ENCODE results near the gene ABR. TPM values are rescaled to one million over a fixed set of nuclear protein-coding genes. Genes with fewer than 3 reads are reported as not detected.

The ABR gene
- total and polyA plus RNA-seq, 4 donors = 2.7 to 12.9 (median 6.8) TPM

DNA sequence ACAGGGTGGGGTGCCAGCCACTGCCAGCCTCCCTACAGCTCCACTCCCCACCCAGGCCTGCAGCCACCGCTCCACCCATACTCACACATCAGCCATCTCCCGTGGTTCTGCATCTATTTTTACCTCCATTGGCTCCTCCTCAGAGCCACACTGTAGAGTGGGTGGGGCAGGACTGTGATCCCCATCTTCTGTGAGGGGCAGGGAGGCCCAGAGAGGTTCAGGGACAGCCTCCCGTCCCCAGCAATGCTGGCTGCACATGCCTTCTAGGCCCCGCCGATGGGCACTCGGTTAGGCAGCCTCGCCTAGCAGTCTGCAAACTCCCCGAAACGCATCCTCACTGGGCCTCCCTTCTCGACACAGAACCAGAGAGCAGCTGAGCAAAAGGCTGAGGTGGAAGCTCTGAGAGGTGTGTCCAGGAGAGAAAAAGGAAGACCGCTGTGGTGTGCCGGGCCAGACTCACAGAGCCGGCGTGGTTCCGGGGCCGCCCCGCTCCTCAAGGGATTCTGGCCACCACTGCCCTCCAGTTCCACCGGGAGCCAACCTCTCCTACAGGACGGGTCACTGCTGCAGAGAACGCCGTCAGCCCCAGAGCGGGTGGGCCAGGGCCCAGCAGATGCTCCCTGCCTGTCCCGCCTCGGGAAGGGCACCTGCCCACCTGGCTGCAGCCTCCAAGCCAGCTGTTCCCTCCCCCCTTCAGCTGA, 71.9 kb downstream of the ABR start:
- Histone ChIP-seq H3K36me3 (ENCODE audit: control insufficient read depth in 4 of 4, insufficient read depth in 3 of 4, low read depth in 1 of 4, low read length in 3 of 4) (no peaks in the 10 kb centered on the region), H3K4me1 (ENCODE audit: control insufficient read depth in 4 of 4, insufficient read depth in 4 of 4, low read length in 3 of 4) (peaks cover 0 to 18% (median 9%) of the 10 kb centered on the region in 4 donors), H3K9me3 (ENCODE audit: control insufficient read depth in 4 of 4, low read length in 3 of 4) (no peaks in the 10 kb centered on the region), H3K27ac (ENCODE audit: low read depth in 1 of 2, low read length in 2 of 2) (peak overlapping the region in 1 of 2 donors; percentile 2), H3K27me3 (ENCODE audit: control insufficient read depth in 4 of 4, insufficient read depth in 4 of 4, low read length in 3 of 4) (peaks cover 0 to 3% (median 0%) of the 10 kb centered on the region in 4 donors), H3K9ac (ENCODE audit: low read depth in 1 of 2, low read length in 2 of 2) (no peak overlapping the region), H3K4me3 (ENCODE audit: low read depth in 1 of 3, low read length in 3 of 3) (peak overlapping the region in 1 of 3 donors; percentile 60)
- DNase-seq (ENCODE audit: low spot score) = no peak
- WGBS = 58% methylated on average over 24 of the region's 24 CpGs
- no peak for TF ChIP-seq REST (IDR thresholded peaks at IDR 0.05)
- no peak for TF ChIP-seq MAX (IDR thresholded peaks at IDR 0.05)
- TF ChIP-seq FOXA2 (IDR thresholded peaks at IDR 0.05) = no peak
- TF ChIP-seq HNF4A (conservative IDR thresholded peaks at IDR 0.05) = no peak
- no peak for TF ChIP-seq RXRA (IDR thresholded peaks at IDR 0.05)
- TF ChIP-seq, protein P1, sequence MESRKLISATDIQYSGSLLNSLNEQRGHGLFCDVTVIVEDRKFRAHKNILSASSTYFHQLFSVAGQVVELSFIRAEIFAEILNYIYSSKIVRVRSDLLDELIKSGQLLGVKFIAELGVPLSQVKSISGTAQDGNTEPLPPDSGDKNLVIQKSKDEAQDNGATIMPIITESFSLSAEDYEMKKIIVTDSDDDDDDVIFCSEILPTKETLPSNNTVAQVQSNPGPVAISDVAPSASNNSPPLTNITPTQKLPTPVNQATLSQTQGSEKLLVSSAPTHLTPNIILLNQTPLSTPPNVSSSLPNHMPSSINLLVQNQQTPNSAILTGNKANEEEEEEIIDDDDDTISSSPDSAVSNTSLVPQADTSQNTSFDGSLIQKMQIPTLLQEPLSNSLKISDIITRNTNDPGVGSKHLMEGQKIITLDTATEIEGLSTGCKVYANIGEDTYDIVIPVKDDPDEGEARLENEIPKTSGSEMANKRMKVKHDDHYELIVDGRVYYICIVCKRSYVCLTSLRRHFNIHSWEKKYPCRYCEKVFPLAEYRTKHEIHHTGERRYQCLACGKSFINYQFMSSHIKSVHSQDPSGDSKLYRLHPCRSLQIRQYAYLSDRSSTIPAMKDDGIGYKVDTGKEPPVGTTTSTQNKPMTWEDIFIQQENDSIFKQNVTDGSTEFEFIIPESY (IDR thresholded peaks at IDR 0.05) = no peak
- TF ChIP-seq RAD21 (IDR thresholded peaks at IDR 0.05) = no peak
- TF ChIP-seq GABPA (IDR thresholded peaks at IDR 0.05 in 1 of 2, conservative IDR thresholded peaks at IDR 0.05 in 1 of 2) = no peak
- no peak for TF ChIP-seq SP1 (IDR thresholded peaks at IDR 0.05)
- no peak for TF ChIP-seq NR2F2 (IDR thresholded peaks at IDR 0.05)
- no peak for TF ChIP-seq HNF4G (IDR thresholded peaks at IDR 0.05)

- Histone ChIP-seq H3K9ac (ENCODE audit: low read depth in 1 of 2, low read length in 2 of 2) (no peak overlapping the region), H3K4me3 (ENCODE audit: low read depth in 1 of 3, low read length in 3 of 3) (no peak overlapping the region), H3K36me3 (ENCODE audit: control insufficient read depth in 4 of 4, insufficient read depth in 3 of 4, low read depth in 1 of 4, low read length in 3 of 4) (no peaks in the 10 kb centered on the region), H3K27me3 (ENCODE audit: control insufficient read depth in 4 of 4, insufficient read depth in 4 of 4, low read length in 3 of 4) (peaks cover 0 to 3% (median 0%) of the 10 kb centered on the region in 4 donors), H3K9me3 (ENCODE audit: control insufficient read depth in 4 of 4, low read length in 3 of 4) (no peaks in the 10 kb centered on the region), H3K4me1 (ENCODE audit: control insufficient read depth in 4 of 4, insufficient read depth in 4 of 4, low read length in 3 of 4) (peaks cover 0 to 18% (median 9%) of the 10 kb centered on the region in 4 donors), H3K27ac (ENCODE audit: low read depth in 1 of 2, low read length in 2 of 2) (no peak overlapping the region)
- no peak for DNase-seq (ENCODE audit: low spot score)
- WGBS = 82% methylated on average over 20 of the region's 20 CpGs
- TF ChIP-seq HNF4A (conservative IDR thresholded peaks at IDR 0.05) (no peak), TAF1 (conservative IDR thresholded peaks at IDR 0.05) (no peak)
Observed at GRCh38 chr17:1107083-1107776, 72.6 kb downstream of the ABR start.

Measured in liver (tissue), 9 donors.